GM21423 (cell line): ENCODE data around the gene USP36.
"Not testable (repeated sequence)": the region's sequence is repeated elsewhere in the genome, so short reads cannot be mapped to it uniquely, and the experiment has no call there.

Experiments
- ATAC-seq: cut with Tn5 transposase; IDR thresholded peaks from one replicate; pipeline ENCODE4 v1.9.1; 2021; ENCODE audit warnings: mild to moderate bottlenecking, moderate library complexity; ENCODE audit not compliant: unreplicated experiment

Gene USP36

GRCh38 chr17:78840780-78841611, at the start of gene USP36:
Gene USP36 (minus strand): TSS chr17:78840814. CDS start chr17:78836363, 4,451 bp downstream.
- peak; percentile 89 for ATAC-seq

GRCh38 chr17:78890096-78890495, 49.5 kb upstream of the USP36 start:
- ATAC-seq, result not testable (repeated sequence)

GRCh38 chr17:78889531-78889930, 48.9 kb upstream of the USP36 start:
- ATAC-seq, result no peak

- ATAC-seq, result no peak
Observed at GRCh38 chr17:78888941-78889518, 48.4 kb upstream of the USP36 start.

GRCh38 chr17:78886954-78887353, 46.3 kb upstream of the USP36 start:
- ATAC-seq, result no peak

- ATAC-seq, result no peak
Observed at GRCh38 chr17:78885956-78886355, 45.3 kb upstream of the USP36 start.

GRCh38 chr17:78884876-78885667, 44.5 kb upstream of the USP36 start:
- ATAC-seq, result no peak

GRCh38 chr17:78884148-78884825, 43.7 kb upstream of the USP36 start:
- no peak for ATAC-seq

GRCh38 chr17:78883533-78884131, 43.0 kb upstream of the USP36 start:
- ATAC-seq, result no peak

GRCh38 chr17:78883089-78883532, 42.5 kb upstream of the USP36 start:
- ATAC-seq, result no peak

- no peak for ATAC-seq
Observed at GRCh38 chr17:78882540-78883088, 42.0 kb upstream of the USP36 start.

- ATAC-seq, result no peak
Observed at GRCh38 chr17:78879635-78880186, 39.1 kb upstream of the USP36 start.

- ATAC-seq, result no peak
Observed at GRCh38 chr17:78878871-78879527, 38.4 kb upstream of the USP36 start.

GRCh38 chr17:78878261-78878660, 37.6 kb upstream of the USP36 start:
- ATAC-seq, result no peak

GRCh38 chr17:78876954-78877517, 36.4 kb upstream of the USP36 start:
- ATAC-seq, result not testable (repeated sequence)

GRCh38 chr17:78876094-78876597, 35.5 kb upstream of the USP36 start:
- ATAC-seq, result no peak

GRCh38 chr17:78875363-78876093, 34.9 kb upstream of the USP36 start:
- no peak for ATAC-seq
